HG03558 (cell line): ENCODE measurements around the gene SLITRK2.

Source experiments
- ATAC-seq: cut with Tn5 transposase; IDR thresholded peaks from one replicate; pipeline ENCODE4 v1.9.1; 2021; ENCODE audit warnings: moderate number of reproducible peaks; ENCODE audit not compliant: unreplicated experiment; ENCODE audit errors: extremely low read depth

Gene SLITRK2

DNA sequence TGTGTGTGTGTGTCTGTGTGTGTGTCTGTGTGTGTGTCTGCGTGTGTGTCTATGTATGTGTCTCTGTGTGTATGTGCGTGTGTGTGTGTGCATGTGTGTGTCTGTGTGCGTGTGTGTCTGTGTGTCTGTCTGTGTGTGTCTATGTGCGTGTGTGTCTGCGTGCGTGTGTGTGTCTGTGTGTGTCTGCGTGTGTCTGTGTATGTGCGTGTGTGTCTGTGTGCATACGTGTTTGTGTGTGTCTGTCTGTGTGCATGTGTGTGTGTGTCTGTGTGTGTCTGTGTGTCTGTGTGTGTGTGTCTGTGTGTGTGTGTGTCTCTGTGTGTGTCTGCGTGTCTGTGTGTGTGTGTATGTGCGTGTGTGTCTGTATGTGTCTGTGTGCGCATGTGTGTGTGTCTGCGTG lies 35.6 kb downstream of the SLITRK2 start:
- no peak for ATAC-seq

DNA sequence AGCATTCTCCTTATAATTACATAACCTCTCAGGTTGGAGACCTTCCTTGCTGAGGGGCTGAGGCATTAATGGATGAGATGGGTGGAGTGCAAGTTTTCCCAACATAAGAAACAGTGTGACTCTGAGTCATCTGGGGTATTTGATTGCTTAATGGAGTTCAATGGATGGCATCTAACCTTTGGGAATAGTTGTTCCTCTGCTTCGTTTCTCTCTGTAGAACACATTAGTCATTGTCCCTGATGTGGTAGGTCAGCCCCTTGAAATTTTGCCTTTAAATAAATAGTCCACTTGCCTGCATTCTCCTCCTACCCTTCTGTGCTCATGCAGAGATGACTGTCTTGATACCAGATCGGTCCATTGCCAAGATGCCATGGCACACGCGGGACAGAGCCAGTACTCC lies 38.6 kb downstream of the SLITRK2 start:
- ATAC-seq, result no peak

GRCh38 chrX:145861818-145862217 lies 44.2 kb downstream of the SLITRK2 start:
- ATAC-seq, result no peak

DNA sequence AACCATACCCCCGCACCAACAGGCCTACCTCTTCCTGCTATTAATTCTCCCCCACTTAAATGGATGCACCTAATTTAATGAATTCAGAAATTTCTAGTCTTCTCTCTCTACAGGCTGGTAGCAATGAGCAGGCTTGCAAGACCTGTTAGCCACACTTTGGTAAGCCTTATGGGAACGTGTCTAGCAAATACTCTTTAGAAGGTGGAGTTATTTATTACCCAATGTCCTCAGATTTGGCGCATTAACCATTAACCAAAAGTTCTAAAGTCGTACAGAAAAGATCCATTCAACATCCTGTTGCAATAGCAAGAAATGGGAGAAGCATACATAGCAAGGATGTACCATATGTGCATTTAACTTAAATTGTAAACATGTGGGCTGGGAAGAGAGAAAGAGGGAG lies 47.5 kb downstream of the SLITRK2 start:
- no peak for ATAC-seq
